Aorta (tissue), 5 donors: ENCODE data around the gene COLQ. TPM values are rescaled to one million over a fixed set of nuclear protein-coding genes. Genes with fewer than 3 reads are reported as not detected.
"Not testable (repeated sequence)": the region's sequence is repeated elsewhere in the genome, so short reads cannot be mapped to it uniquely, and the experiment has no call there.

Experiments used
- ATAC-seq: fragments of 200-7000 bp; cut with Tn5 transposase; one replicate; pipeline ENCODE4 v1.9.1; 2022; ENCODE audit warnings: moderate library complexity; ENCODE audit not compliant: low FRiP score
- DNase-seq, 2 donors: peaks; one replicate each; pipeline ENCODE4 v3.0.0-alpha.2; 2020
- H3K27ac ChIP-seq, 2 donors: one replicate each; pipeline ENCODE4 v1.5.1; 2013; ENCODE audit warnings: low read length in 2 of 2, mild to moderate bottlenecking in 2 of 2, moderate library complexity in 2 of 2, control low read depth in 1 of 2, inconsistent platforms in 1 of 2, low read depth in 1 of 2
- H3K27me3 ChIP-seq, 2 donors: one replicate each; pipeline ENCODE4 v1.6.1; 2013; ENCODE audit warnings: control low read depth in 1 of 2, low read length in 1 of 2, mild to moderate bottlenecking in 1 of 2, moderate library complexity in 1 of 2; ENCODE audit not compliant: insufficient read depth in 2 of 2, control insufficient read depth in 1 of 2
- H3K36me3 ChIP-seq, 2 donors: one replicate each; pipeline ENCODE4 v1.6.1; 2013; ENCODE audit warnings: control low read depth in 1 of 2, low read length in 1 of 2, mild to moderate bottlenecking in 1 of 2; ENCODE audit not compliant: insufficient read depth in 2 of 2, control insufficient read depth in 1 of 2
- H3K4me1 ChIP-seq, 2 donors: one replicate each; pipeline ENCODE4 v1.6.1; 2013; ENCODE audit warnings: low read length in 2 of 2, control low read depth in 1 of 2, mild to moderate bottlenecking in 1 of 2, moderate library complexity in 1 of 2; ENCODE audit not compliant: insufficient read depth in 2 of 2, control insufficient read depth in 1 of 2
- H3K4me3 ChIP-seq, 2 donors: one replicate each; pipeline ENCODE4 v1.5.1; 2013; ENCODE audit warnings: low read length in 2 of 2, control low read depth in 1 of 2, mild to moderate bottlenecking in 1 of 2
- H3K9me3 ChIP-seq: one replicate; pipeline ENCODE4 v1.6.1; 2013; ENCODE audit warnings: mild to moderate bottlenecking, low read length; ENCODE audit not compliant: control insufficient read depth
- WGBS, 2 donors: extraction: QIAGEN DNeasy Blood & Tissue Kit; methylation state at CpG; one replicate each; pipeline ENCODE4 v1.1.7; 2013; 5-methylcytosine and 5-hydroxymethylcytosine counted together
- intact Hi-C, 2 donors: fragments of 100-400 bp; cut with DNase I; formaldehyde crosslinking; loops; one replicate each; pipeline versions ENCODE4 v1.14.2 to v1.15.0; 2022
- polyA plus RNA-seq, 2 donors: library from polyadenylated mRNA; stranded (reverse); fragments of 200-250 nt; gene quantifications; one replicate each; pipeline ENCODE4 v1.2.3, GENCODE V29; 2013
- total RNA-seq, 2 donors: library from RNA; stranded (reverse); fragmentation: NEBNext Ultra II Directional; extraction: Animal tissue kit (Norgen Biotek cat#: 25700); gene quantifications; one replicate each; pipeline ENCODE4 v1.2.1, GENCODE V29; 2021
- donor health status: healthy with polysubstance abuse.
- donor health status: Bipolar disorder and iron deficiency.
- donor health status: DM: no; HTN: no; CAD: no.
- donor health status: DM: no; HTN: no; CAD: no.
- donor health status: DM: yes; HTN: yes; CAD: no.

Gene COLQ
- total and polyA plus RNA-seq, 4 donors, result 1.8 to 18.7 (median 13.7) TPM

GRCh38 chr3:15542614-15543013 lies 21.1 kb upstream of the COLQ start:
- no peaks in the 10 kb centered on the region for H3K36me3 ChIP-seq
- DNase-seq (no peak), ATAC-seq (peak; percentile 72)
- no peaks in the 10 kb centered on the region for H3K9me3 ChIP-seq
- no peaks in the 10 kb centered on the region for H3K27me3 ChIP-seq
- WGBS, 2 donors, result 2 to 5% methylated on average over 5 of the region's 5 CpGs
- peak overlapping the region in 1 of 2 donors; percentile 28 for H3K27ac ChIP-seq
- H3K4me3 ChIP-seq, result no peak overlapping the region
- peaks cover 3 to 4% of the 10 kb centered on the region in 2 donors for H3K4me1 ChIP-seq
- intact Hi-C loops, result no loop called here

- no peaks in the 10 kb centered on the region for H3K9me3 ChIP-seq
- H3K27ac ChIP-seq, result no peak overlapping the region
- no peak overlapping the region for H3K4me3 ChIP-seq
- 99% methylated on average over 4 of the region's 4 CpGs for WGBS, 2 donors
- intact Hi-C loops, result no loop called here
- H3K36me3 ChIP-seq, result no peaks in the 10 kb centered on the region
- no peaks in the 10 kb centered on the region for H3K27me3 ChIP-seq
- H3K4me1 ChIP-seq, result peaks cover 3 to 4% of the 10 kb centered on the region in 2 donors
- DNase-seq, result no peak
- ATAC-seq, result no peak
Observed at GRCh38 chr3:15541371-15541770, 19.9 kb upstream of the COLQ start.

GRCh38 chr3:15539066-15539465 lies 17.6 kb upstream of the COLQ start:
- no peaks in the 10 kb centered on the region for H3K9me3 ChIP-seq
- WGBS, 2 donors, result 94 to 100% methylated on average over 1 of the region's 1 CpG

GRCh38 chr3:15538345-15538744 lies 16.8 kb upstream of the COLQ start:
- ATAC-seq (no peak), DNase-seq (no peak)
- WGBS, 2 donors, result 89 to 95% methylated on average over 2 of the region's 2 CpGs
- Histone ChIP-seq H3K4me3 (no peak overlapping the region), H3K27me3 (no peaks in the 10 kb centered on the region), H3K27ac (no peak overlapping the region), H3K4me1 (peaks cover 3 to 4% of the 10 kb centered on the region in 2 donors), H3K36me3 (no peaks in the 10 kb centered on the region), H3K9me3 (no peaks in the 10 kb centered on the region)
- intact Hi-C loops, result loop anchor here in 1 of 2 donors (10.0 kb wide), 1 partner anchor 94 kb away; no protein-coding TSS in a partner anchor

More at GRCh38 chr3:15539066-15539465, 17.6 kb upstream of the COLQ start:
- H3K27me3 ChIP-seq, result no peaks in the 10 kb centered on the region
- H3K4me3 ChIP-seq, result no peak overlapping the region
- no peak overlapping the region for H3K27ac ChIP-seq
- DNase-seq, result no peak
- no peak for ATAC-seq
- no peaks in the 10 kb centered on the region for H3K36me3 ChIP-seq
- H3K4me1 ChIP-seq, result peaks cover 3 to 4% of the 10 kb centered on the region in 2 donors
- intact Hi-C loops, result loop anchor here in 1 of 2 donors (10.0 kb wide), 1 partner anchor 94 kb away; no protein-coding TSS in a partner anchor

- Histone ChIP-seq H3K4me3 (no peak overlapping the region), H3K36me3 (no peaks in the 10 kb centered on the region), H3K27ac (no peak overlapping the region), H3K27me3 (no peaks in the 10 kb centered on the region), H3K4me1 (no peaks in the 10 kb centered on the region), H3K9me3 (no peaks in the 10 kb centered on the region)
- ATAC-seq, result no peak
- WGBS, 2 donors, result 5 to 10% methylated on average over 2 of the region's 2 CpGs
- intact Hi-C loops, result loop anchor here in 1 of 2 donors (10.0 kb wide), 1 partner anchor 92 kb away; no protein-coding TSS in a partner anchor
- DNase-seq, result no peak
Observed at GRCh38 chr3:15536856-15537255, 15.3 kb upstream of the COLQ start.

GRCh38 chr3:15535732-15536131 lies 14.2 kb upstream of the COLQ start:
- intact Hi-C loops, result loop anchor here in 1 of 2 donors (10.0 kb wide), 1 partner anchor 91 kb away; no protein-coding TSS in a partner anchor
- no peaks in the 10 kb centered on the region for H3K4me1 ChIP-seq
- H3K27me3 ChIP-seq, result no peaks in the 10 kb centered on the region
- DNase-seq (no peak), ATAC-seq (no peak)
- no peaks in the 10 kb centered on the region for H3K9me3 ChIP-seq
- no peak overlapping the region for H3K4me3 ChIP-seq
- 98 to 100% methylated on average over 1 of the region's 1 CpG for WGBS, 2 donors
- H3K36me3 ChIP-seq, result no peaks in the 10 kb centered on the region
- no peak overlapping the region for H3K27ac ChIP-seq

- H3K4me1 ChIP-seq, DNase-seq, H3K36me3 ChIP-seq, H3K27ac ChIP-seq, H3K27me3 ChIP-seq, H3K4me3 ChIP-seq, ATAC-seq, H3K9me3 ChIP-seq: not testable (repeated sequence)
- intact Hi-C loops, result loop anchor here in 1 of 2 donors (10.0 kb wide), 1 partner anchor 88 kb away; no protein-coding TSS in a partner anchor
- 93 to 99% methylated on average over 2 of the region's 2 CpGs for WGBS, 2 donors
Observed at GRCh38 chr3:15532614-15533013, 11.1 kb upstream of the COLQ start.

GRCh38 chr3:15531346-15531745 lies 9.8 kb upstream of the COLQ start:
- H3K4me1 ChIP-seq, result peaks cover 0 to 4% of the 10 kb centered on the region in 2 donors
- H3K27me3 ChIP-seq, result no peaks in the 10 kb centered on the region
- H3K27ac ChIP-seq, result no peak overlapping the region
- intact Hi-C loops, result loop anchor here in 1 of 2 donors (10.0 kb wide), 1 partner anchor 87 kb away; no protein-coding TSS in a partner anchor
- no peaks in the 10 kb centered on the region for H3K9me3 ChIP-seq
- 74 to 78% methylated on average over 1 of the region's 1 CpG for WGBS, 2 donors
- H3K4me3 ChIP-seq, result no peak overlapping the region
- no peak for ATAC-seq
- no peak for DNase-seq
- peaks cover 0 to 2% of the 10 kb centered on the region in 2 donors for H3K36me3 ChIP-seq

GRCh38 chr3:15528854-15529537 lies 7.5 kb upstream of the COLQ start:
- WGBS, 2 donors, result 95 to 96% methylated on average over 4 of the region's 4 CpGs
- no peak for ATAC-seq
- peaks cover 0 to 2% of the 10 kb centered on the region in 2 donors for H3K36me3 ChIP-seq
- peaks cover 0 to 4% of the 10 kb centered on the region in 2 donors for H3K4me1 ChIP-seq
- H3K27ac ChIP-seq, result no peak overlapping the region
- no peak for DNase-seq
- intact Hi-C loops, result no loop called here
- H3K27me3 ChIP-seq, result no peaks in the 10 kb centered on the region
- H3K9me3 ChIP-seq, result no peaks in the 10 kb centered on the region
- no peak overlapping the region for H3K4me3 ChIP-seq
